IMR-90 (cell line): ENCODE measurements around the gene POLR3B. TPM values are rescaled to one million over a fixed set of nuclear protein-coding genes. Genes with fewer than 3 reads are reported as not detected.

Source experiments
- ATAC-seq: fragments of 200-7000 bp; cut with Tn5 transposase; 2 replicates; pipeline ENCODE4 v1.9.1; 2020; ENCODE audit warnings: low read depth, mild to moderate bottlenecking, moderate library complexity
- BruUV-seq: library from RNA; stranded (reverse); fragments of 400-500 nt; replicated peaks from 2 replicates; lab custom pipeline; 2021; lab: Mats Ljungman, UMichigan
- CTCF ChIA-PET: fragments of 300-600 bp; formaldehyde crosslinking; extraction: SDS; loops from one replicate; lab custom pipeline; 2021; ENCODE audit warnings: antibody characterized with exemption; lab: Yijun Ruan, JAX
- POLR2A ChIA-PET: fragments of 300-600 bp; sonication (Branson Sonifier 250); formaldehyde crosslinking; loops from one replicate; lab custom pipeline; 2022; ENCODE audit warnings: antibody characterized with exemption; ENCODE audit not compliant: unreplicated experiment; lab: Charles Lee
- DNase-seq: peaks from one replicate; pipeline ENCODE4 v3.0.0; 2013
- H2AFZ ChIP-seq: replicated peaks from 2 replicates; pipeline ENCODE3; 2013; ENCODE audit warnings: low read length, mild to moderate bottlenecking; ENCODE audit not compliant: poor library complexity
- H2AK5ac ChIP-seq: 2 replicates; pipeline ENCODE4 v1.6.1; 2013; ENCODE audit warnings: low read depth, low read length, inconsistent platforms
- H2AK9ac ChIP-seq: replicated peaks from 2 replicates; pipeline ENCODE3; 2013; ENCODE audit warnings: mild to moderate bottlenecking, low read depth, low read length, moderate library complexity; ENCODE audit not compliant: poor library complexity
- H2BK120ac ChIP-seq: 2 replicates; pipeline ENCODE4 v1.6.1; 2013; ENCODE audit warnings: low read depth, low read length, inconsistent platforms
- H2BK15ac ChIP-seq: 3 replicates; pipeline ENCODE4 v1.6.1; 2013; ENCODE audit warnings: low read depth, low read length, inconsistent platforms
- H2BK20ac ChIP-seq: 2 replicates; pipeline ENCODE4 v1.6.1; 2013; ENCODE audit warnings: low read depth, mild to moderate bottlenecking, inconsistent platforms, low read length, moderate library complexity
- H2BK5ac ChIP-seq: 2 replicates; pipeline ENCODE4 v1.6.1; 2013; ENCODE audit warnings: mild to moderate bottlenecking, low read depth, low read length, inconsistent platforms; ENCODE audit not compliant: poor library complexity, severe bottlenecking
- H3K14ac ChIP-seq: replicated peaks from 2 replicates; pipeline ENCODE4 v1.6.1; 2013; ENCODE audit warnings: low read depth, low read length, inconsistent platforms
- H3K18ac ChIP-seq: 2 replicates; pipeline ENCODE4 v1.6.1; 2013; ENCODE audit warnings: low read depth, low read length, control low read depth
- H3K23ac ChIP-seq: 2 replicates; pipeline ENCODE4 v1.6.1; 2013; ENCODE audit warnings: low read depth, low read length, inconsistent platforms
- H3K27ac ChIP-seq: 2 replicates; pipeline ENCODE4 v1.5.1; 2013; ENCODE audit warnings: mild to moderate bottlenecking, control low read depth, low read length; ENCODE audit not compliant: insufficient read depth
- H3K27me3 ChIP-seq: 2 replicates; pipeline ENCODE4 v1.6.1; 2013; ENCODE audit warnings: low read length; ENCODE audit not compliant: control insufficient read depth, insufficient read depth
- H3K36me3 ChIP-seq: 2 replicates; pipeline ENCODE4 v1.6.1; 2013; ENCODE audit warnings: low read length, mixed read lengths; ENCODE audit not compliant: control insufficient read depth, insufficient read depth
- H3K4ac ChIP-seq: 2 replicates; pipeline ENCODE4 v1.6.1; 2013; ENCODE audit warnings: low read depth, low read length, inconsistent platforms
- H3K4me1 ChIP-seq: 2 replicates; pipeline ENCODE4 v1.6.1; 2013; ENCODE audit warnings: low read length, mixed read lengths; ENCODE audit not compliant: control insufficient read depth, insufficient read depth
- H3K4me2 ChIP-seq: 2 replicates; pipeline ENCODE4 v1.6.1; 2013; ENCODE audit warnings: low read depth, mild to moderate bottlenecking, control low read depth, low read length, moderate library complexity
- H3K4me3 ChIP-seq: 2 replicates; pipeline ENCODE4 v1.5.1; 2013; ENCODE audit warnings: low read depth, mild to moderate bottlenecking, control low read depth, low read length, moderate library complexity; ENCODE audit not compliant: insufficient read depth
- H3K56ac ChIP-seq: 2 replicates; pipeline ENCODE4 v1.6.1; 2013; ENCODE audit warnings: low read length, inconsistent platforms; ENCODE audit not compliant: insufficient read depth; ENCODE audit errors: extremely low read depth
- H3K79me1 ChIP-seq, 2 experiments: 2 replicates each; pipeline ENCODE4 v1.6.1; 2013; ENCODE audit warnings: low read length in 2 of 2, inconsistent platforms in 1 of 2, low read depth in 1 of 2
- H3K9ac ChIP-seq: 2 replicates; pipeline ENCODE4 v1.6.1; 2013; ENCODE audit warnings: low read depth, low read length, control low read depth
- H3K9me1 ChIP-seq: 2 replicates; pipeline ENCODE4 v1.6.1; 2013; ENCODE audit warnings: low read length, inconsistent platforms; ENCODE audit not compliant: insufficient read depth
- H3K9me3 ChIP-seq: 2 replicates; pipeline ENCODE4 v1.6.1; 2013; ENCODE audit warnings: low read length; ENCODE audit not compliant: control insufficient read depth, insufficient read depth
- H4K20me1 ChIP-seq: 2 replicates; pipeline ENCODE4 v1.6.1; 2013; ENCODE audit warnings: low read length, inconsistent platforms; ENCODE audit not compliant: insufficient read depth
- H4K5ac ChIP-seq: 2 replicates; pipeline ENCODE4 v1.6.1; 2013; ENCODE audit warnings: mild to moderate bottlenecking, low read depth, low read length, control low read depth
- H4K8ac ChIP-seq, 2 experiments: 2 replicates each; pipeline ENCODE4 v1.6.1; 2013; ENCODE audit warnings: low read depth in 2 of 2, low read length in 2 of 2, control low read depth in 1 of 2, inconsistent platforms in 1 of 2
- H4K91ac ChIP-seq: 2 replicates; pipeline ENCODE4 v1.6.1; 2013; ENCODE audit warnings: low read depth, low read length, inconsistent platforms; ENCODE audit not compliant: insufficient read depth
- BHLHE40 ChIP-seq: fragments of 150-350 bp; IDR thresholded peaks from 2 replicates; pipeline ENCODE4 v1.6.1; 2016; ENCODE audit warnings: mild to moderate bottlenecking, low read depth, low read length
- CEBPB ChIP-seq: IDR thresholded peaks from 2 replicates; pipeline ENCODE4 v1.6.1; 2012; ENCODE audit warnings: low read depth, low read length, improper control_type of control experiment
- CHD1 ChIP-seq: IDR thresholded peaks from 2 replicates; pipeline ENCODE4 v1.6.1; 2012; ENCODE audit warnings: low read depth, low read length, improper control_type of control experiment
- FOS ChIP-seq: fragments of 150-350 bp; IDR thresholded peaks from 2 replicates; pipeline ENCODE4 v1.6.1; 2016; ENCODE audit warnings: low read depth, low read length
- MAZ ChIP-seq: IDR thresholded peaks from 2 replicates; pipeline ENCODE4 v1.6.1; 2012; ENCODE audit warnings: low read depth, mild to moderate bottlenecking, low read length, improper control_type of control experiment, moderate library complexity, borderline replicate concordance
- MXI1 ChIP-seq: IDR thresholded peaks from 2 replicates; pipeline ENCODE4 v1.6.1; 2012; ENCODE audit warnings: low read depth, mild to moderate bottlenecking, low read length, moderate library complexity, borderline replicate concordance
- NFE2L2 ChIP-seq: fragments of 150-350 bp; IDR thresholded peaks from 2 replicates; pipeline ENCODE4 v1.6.1; 2016; ENCODE audit warnings: low read depth, mild to moderate bottlenecking, low read length
- RAD21 ChIP-seq: IDR thresholded peaks from 2 replicates; pipeline ENCODE4 v1.6.1; 2012; ENCODE audit warnings: low read length, improper control_type of control experiment
- RCOR1 ChIP-seq: IDR thresholded peaks from 2 replicates; pipeline ENCODE4 v1.6.1; 2012; ENCODE audit warnings: mild to moderate bottlenecking, low read length, improper control_type of control experiment; ENCODE audit not compliant: insufficient replicate concordance
- RFX5 ChIP-seq: IDR thresholded peaks from 2 replicates; pipeline ENCODE4 v1.8.0; 2012; ENCODE audit warnings: low read depth, mild to moderate bottlenecking, low read length, moderate library complexity
- USF2 ChIP-seq: fragments of 150-350 bp; IDR thresholded peaks from 2 replicates; pipeline ENCODE4 v1.6.1; 2017; ENCODE audit warnings: mild to moderate bottlenecking, antibody characterized with exemption, low read length, low read depth
- WGBS, 2 experiments: methylation state at CpG; one replicate each; pipeline versions ENCODE4 v1.1.5 to v1.1.7; 2013; ENCODE audit warnings: missing lambda C conversion rate in 2 of 2; ENCODE audit not compliant: insufficient read length in 1 of 2; ENCODE audit errors: extremely low coverage in 2 of 2; 5-methylcytosine and 5-hydroxymethylcytosine counted together
- dilution Hi-C: fragments of 300-500 bp; cut with HindIII; formaldehyde crosslinking; loops from one replicate; pipeline ENCODE4 v1.14.3; 2018; ENCODE audit warnings: low sequenced_read_pairs; ENCODE audit not compliant: unreplicated experiment
- in situ Hi-C: fragments of 300-500 bp; cut with MboI; formaldehyde crosslinking; loops from 3 replicates; pipeline ENCODE4 v1.14.3; 2019; ENCODE audit warnings: low sequenced_read_pairs, inconsistent platforms, mixed read lengths
- intact Hi-C: fragments of 100-400 bp; cut with micrococcal nuclease; formaldehyde crosslinking; loops from 2 replicates; pipeline ENCODE4 v1.10.0; 2022
- polyA plus RNA-seq, 3 experiments: library from polyadenylated mRNA; depleted of rRNA; stranded (reverse); fragments of >200 nt; gene quantifications; 2 replicates each; pipeline ENCODE4 v1.2.3, GENCODE V29; 2012; ENCODE audit warnings: low replicate concordance in 1 of 3
- total RNA-seq: library from RNA; depleted of rRNA; stranded (reverse); fragments of >200 nt; gene quantifications from 2 replicates; pipeline ENCODE4 v1.2.3, GENCODE V29; 2012
- TF ChIP-seq, protein P1 (sequence below): conservative IDR thresholded peaks from 2 replicates; pipeline ENCODE4 v1.5.1; 2012; ENCODE audit warnings: mild to moderate bottlenecking, low read depth, low read length, improper control_type of control experiment

POLR3B gene
- total and polyA plus RNA-seq, 2 of the 4 experiments (the other 2 are of a cell fraction), result 6.9 to 15.4 TPM

DNA sequence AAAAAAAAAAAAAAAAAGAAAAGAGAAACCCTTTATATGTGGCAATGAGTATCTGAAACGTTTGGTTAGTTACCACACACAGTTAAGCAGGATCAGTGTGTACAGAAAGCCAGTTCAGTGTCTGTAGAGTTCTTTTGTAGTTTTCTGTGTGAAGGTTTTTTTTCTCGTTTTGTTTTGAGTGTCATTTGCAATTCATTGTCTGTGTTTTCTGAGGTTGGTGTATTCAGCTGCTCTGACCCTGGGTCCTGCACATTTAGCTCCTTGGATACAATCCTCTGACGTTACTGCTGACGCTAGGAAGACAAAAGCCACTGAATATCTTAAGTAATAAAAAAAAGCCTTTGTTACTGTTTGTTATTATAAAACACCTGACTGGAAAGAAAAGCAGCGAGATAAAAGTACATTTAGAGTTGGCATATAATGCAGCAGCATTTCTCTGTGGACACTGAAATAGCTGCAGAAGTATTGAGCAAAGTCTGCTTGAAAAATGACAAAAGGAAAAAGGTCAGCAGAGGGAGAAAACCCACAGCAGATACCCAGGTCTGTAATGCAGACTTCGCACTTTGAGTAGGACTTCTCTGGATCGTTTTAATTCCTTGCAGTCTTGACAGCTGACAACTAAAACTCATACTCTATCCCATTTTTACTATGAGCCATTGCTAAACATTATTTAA, 89.0 kb downstream of the POLR3B start:
- no peak overlapping the region for H2AK5ac ChIP-seq
- H2BK120ac ChIP-seq, result no peak overlapping the region
- 0 out of 2 replicates have a peak, but pooled peaks cover 3% of the 10 kb centered on the region for H3K9me1 ChIP-seq
- no peak overlapping the region for H2BK15ac ChIP-seq
- DNase-seq (no peak), ATAC-seq (no peak)
- H3K27ac ChIP-seq, result no peak overlapping the region
- no peak for TF ChIP-seq MXI1
- TF ChIP-seq MAZ, result no peak
- TF ChIP-seq CEBPB, result no peak
- TF ChIP-seq, protein P1, sequence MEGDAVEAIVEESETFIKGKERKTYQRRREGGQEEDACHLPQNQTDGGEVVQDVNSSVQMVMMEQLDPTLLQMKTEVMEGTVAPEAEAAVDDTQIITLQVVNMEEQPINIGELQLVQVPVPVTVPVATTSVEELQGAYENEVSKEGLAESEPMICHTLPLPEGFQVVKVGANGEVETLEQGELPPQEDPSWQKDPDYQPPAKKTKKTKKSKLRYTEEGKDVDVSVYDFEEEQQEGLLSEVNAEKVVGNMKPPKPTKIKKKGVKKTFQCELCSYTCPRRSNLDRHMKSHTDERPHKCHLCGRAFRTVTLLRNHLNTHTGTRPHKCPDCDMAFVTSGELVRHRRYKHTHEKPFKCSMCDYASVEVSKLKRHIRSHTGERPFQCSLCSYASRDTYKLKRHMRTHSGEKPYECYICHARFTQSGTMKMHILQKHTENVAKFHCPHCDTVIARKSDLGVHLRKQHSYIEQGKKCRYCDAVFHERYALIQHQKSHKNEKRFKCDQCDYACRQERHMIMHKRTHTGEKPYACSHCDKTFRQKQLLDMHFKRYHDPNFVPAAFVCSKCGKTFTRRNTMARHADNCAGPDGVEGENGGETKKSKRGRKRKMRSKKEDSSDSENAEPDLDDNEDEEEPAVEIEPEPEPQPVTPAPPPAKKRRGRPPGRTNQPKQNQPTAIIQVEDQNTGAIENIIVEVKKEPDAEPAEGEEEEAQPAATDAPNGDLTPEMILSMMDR, result no peak
- TF ChIP-seq BHLHE40, result no peak
- no peak for TF ChIP-seq RCOR1
- no peak for TF ChIP-seq RFX5
- no peak for TF ChIP-seq NFE2L2
- no peak for TF ChIP-seq FOS
- TF ChIP-seq CHD1, result no peak
- TF ChIP-seq USF2, result no peak
- no peak for TF ChIP-seq RAD21
- H2AFZ ChIP-seq, result no peak overlapping the region
- no CpG with 5 or more reads among the region's 7 CpGs for WGBS, 2 experiments
- H3K79me1 ChIP-seq, result no peaks in the 10 kb centered on the region
- intact Hi-C loops (no loop called here), dilution Hi-C loops (no loop called here), in situ Hi-C loops (no loop called here)
- H4K5ac ChIP-seq, result no peak overlapping the region
- H4K91ac ChIP-seq, result no peak overlapping the region
- no peak overlapping the region for H2AK9ac ChIP-seq
- no TSS peak for BruUV-seq
- H3K56ac ChIP-seq, result no peak overlapping the region
- no peaks in the 10 kb centered on the region for H3K9me3 ChIP-seq
- no peak overlapping the region for H3K4me3 ChIP-seq
- H3K4ac ChIP-seq, result no peak overlapping the region
- no peak overlapping the region for H3K23ac ChIP-seq
- no peaks in the 10 kb centered on the region for H4K20me1 ChIP-seq
- ChIA-PET POLR2A (no interaction called here), CTCF (interaction anchor here (1.3 kb wide), 1 partner anchor 12 kb away, joined by 4 read pairs; no protein-coding TSS in a partner anchor)
- H3K9ac ChIP-seq, result no peak overlapping the region
- no peak overlapping the region for H4K8ac ChIP-seq
- no peak overlapping the region for H3K4me2 ChIP-seq
- H3K4me1 ChIP-seq, result no peaks in the 10 kb centered on the region
- peaks cover 8% of the 10 kb centered on the region; the same call in 1 of the 2 replicates for H3K36me3 ChIP-seq
- H3K18ac ChIP-seq, result no peak overlapping the region
- H2BK5ac ChIP-seq, result no peak overlapping the region
- H2BK20ac ChIP-seq, result no peak overlapping the region
- no peak overlapping the region for H3K14ac ChIP-seq
- H3K27me3 ChIP-seq, result no peaks in the 10 kb centered on the region
